HK-2 (cell line): Measurements from ENCODE around the gene LRP1.

Experiments used
- DNase-seq: peaks from one replicate; pipeline ENCODE4 v3.0.0-alpha.2; 2018; ENCODE audit not compliant: unreplicated experiment

LRP1 gene

DNA sequence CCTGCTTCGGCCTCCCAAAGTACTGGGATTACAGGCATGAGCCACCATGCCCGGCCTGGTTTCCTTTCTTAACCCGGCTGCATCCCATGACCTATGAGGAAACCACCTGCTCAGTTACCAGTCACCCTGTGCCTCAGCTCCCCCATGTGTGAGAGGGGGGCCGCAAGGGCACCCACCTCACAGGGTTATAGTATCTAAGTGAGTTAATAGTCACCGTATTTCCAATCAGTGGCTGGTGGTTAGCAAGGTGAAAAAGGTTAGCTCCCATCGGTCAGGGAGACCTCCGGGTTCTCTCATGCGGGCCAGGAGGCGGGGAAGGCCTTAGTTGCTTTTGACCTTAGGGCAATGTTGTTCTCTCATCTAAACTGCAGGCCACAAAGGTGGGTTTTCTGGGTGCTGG, 6.7 kb downstream of the LRP1 start:
- DNase-seq: no peak

DNA sequence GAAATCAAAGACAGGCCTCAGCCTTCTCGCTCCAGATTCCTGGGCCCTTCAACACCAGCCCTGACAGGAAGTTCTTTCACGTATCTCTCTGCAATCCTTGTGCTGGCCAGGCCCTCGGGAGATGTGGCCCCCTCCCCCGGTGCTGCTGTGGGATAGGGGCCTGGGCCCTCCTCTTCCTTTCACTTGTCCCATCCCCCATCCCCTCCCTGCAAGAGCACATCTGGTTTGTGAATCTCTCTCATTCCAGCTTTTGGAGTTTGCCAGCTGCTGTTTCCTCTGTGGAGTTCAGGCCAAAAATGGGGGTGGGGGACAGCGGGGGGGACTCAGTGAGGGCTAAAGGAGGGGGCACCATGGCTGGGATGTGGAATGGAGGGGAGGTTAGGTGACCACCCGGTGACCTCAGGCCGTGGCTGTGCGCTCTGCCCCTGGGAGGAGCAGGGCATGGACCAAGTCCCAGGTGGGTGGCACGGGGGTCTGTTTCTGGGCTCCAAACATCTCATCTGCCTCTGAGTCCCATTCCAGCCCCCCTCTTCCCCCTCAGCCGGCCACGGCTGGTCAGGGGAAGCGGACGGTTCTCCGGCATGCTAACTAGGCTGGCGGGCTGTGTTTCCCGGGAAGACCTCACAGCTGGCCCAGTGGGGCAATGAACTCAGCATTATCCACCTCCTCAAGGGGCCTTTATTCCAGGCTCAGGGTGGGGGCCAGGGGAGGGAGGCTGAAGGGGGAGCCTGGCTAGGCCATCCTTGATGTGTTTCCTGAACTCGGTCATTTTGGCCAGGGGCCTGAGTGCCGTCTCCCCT, 7.4 kb downstream of the LRP1 start:
- no peak for DNase-seq

DNA sequence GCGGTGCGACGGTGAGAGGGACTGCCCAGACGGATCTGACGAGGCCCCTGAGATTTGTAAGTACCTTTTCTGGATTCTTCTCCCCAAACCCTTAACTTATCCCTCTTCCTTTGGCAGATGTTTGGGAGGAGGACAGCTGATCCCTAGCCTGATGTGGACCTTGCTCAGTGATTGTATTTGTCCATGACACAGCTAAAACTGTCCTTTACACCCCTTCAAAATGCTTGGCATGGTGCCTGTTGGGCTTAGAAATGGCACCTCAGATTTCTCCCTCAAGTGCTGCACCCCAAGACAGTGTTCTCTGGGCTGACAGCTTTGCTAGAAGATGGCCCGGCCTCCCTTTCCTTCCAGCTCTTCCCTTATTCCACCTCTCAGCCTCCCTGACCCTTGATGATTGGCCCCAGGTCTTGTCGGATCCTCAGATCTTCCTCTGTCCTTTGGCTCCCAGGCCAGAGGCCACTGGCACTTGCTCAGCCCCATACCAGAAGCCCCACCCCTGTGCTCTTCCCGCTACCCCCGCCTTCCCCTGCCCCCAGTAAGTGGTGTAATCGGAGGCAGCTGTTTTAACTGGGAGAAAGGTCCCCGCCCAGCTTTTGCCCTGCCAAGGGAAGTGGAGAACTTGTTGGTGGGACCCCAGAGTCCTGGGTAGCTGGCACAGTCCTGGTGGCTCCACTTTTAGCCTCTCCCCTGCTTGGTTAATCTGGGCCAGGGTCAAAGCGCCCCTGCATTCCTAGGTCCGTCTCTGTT, 10.4 kb downstream of the LRP1 start:
- no peak for DNase-seq

DNA sequence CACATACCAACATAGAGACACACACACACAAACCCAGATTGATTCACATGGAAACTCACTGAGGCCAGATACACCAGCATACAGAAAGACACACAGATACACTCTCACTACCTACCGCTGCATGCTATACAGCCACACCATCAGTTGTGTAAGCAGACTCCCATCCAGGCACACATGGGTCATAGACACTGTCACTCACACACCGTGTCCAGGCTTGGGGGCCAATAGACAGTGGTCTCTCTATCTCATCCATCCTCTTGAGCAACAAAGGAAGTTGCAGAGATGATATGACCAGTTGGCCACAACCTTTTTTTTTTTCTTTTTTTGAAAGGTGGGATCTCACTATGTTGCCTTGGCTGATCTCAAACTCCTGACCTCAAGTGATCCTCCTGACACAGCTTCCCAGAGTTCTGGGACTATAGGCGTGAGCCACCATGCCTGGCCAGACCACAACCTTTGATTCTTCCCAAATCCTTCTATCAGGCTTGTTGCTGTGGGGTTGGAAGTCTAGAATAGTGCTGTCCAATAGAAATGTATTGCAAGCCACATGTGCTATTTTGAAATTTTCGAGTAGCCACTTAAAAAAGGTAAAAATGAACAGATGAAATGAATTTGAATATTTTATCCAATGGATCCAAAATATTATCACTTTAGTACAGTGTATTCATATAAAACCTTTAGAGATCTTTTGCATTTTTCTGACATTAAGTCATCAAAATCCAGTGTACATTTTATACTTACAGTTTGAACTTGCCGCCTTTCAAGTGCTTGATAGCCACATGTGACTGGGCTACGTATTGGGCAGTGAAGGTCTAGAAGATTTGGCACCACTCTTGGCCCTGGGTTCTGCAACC, 11.7 kb downstream of the LRP1 start:
- no peak for DNase-seq

DNA sequence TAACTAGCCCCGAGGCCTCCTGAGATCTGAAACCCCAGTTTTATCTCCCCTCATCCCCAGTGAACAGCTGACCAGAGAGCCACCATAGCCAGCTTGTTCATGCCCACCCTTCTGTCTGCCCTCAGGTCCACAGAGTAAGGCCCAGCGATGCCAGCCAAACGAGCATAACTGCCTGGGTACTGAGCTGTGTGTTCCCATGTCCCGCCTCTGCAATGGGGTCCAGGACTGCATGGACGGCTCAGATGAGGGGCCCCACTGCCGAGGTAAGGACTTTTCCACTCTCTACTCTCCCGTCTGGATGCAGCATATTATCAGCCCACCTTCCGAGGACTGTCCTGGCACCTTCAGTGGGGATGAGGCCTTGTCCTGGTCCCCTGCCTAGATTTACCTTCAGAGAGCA, 13.0 kb downstream of the LRP1 start:
- no peak for DNase-seq

DNA sequence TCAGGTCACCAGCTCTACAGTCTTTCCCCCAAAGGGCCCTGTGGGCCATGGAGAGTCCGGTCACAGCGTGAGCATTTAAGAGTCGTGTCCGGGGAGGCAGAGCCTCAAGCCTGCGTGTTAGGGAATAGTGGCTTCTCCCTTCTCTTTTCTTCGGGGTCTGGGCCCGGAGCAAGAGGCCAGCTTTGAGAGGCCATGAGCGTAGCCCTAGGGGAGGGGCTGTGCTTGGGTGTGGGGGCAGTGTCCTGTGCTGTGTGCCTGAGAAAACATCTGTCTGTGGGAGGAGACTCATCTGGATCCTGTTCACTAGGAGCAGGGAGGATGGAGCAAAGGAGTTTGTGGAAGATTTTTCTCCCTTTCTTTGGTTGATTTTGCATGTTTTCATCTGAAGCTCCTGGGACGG, 13.8 kb downstream of the LRP1 start:
- no peak for DNase-seq

DNA sequence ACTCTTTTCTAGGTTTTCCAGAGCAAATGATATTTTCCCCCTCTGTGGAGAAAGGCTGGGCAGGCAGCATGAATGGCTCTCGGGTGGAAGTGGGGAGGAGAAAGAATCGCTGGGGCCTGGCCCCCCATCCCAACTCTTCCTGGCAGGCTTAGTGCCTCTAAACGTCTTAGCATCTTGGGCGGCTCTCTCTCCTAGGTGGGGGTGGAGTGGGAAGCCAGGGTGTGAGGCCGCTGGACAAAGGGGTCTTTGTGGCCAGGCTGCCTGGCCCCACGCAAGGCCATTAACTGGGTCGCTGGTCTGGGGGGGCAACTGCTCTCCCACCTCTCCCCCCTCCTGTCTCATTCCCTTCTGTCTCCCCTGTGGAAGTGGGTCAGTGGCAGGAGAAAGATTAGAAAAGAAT, 14.4 kb downstream of the LRP1 start:
- no peak for DNase-seq

DNA sequence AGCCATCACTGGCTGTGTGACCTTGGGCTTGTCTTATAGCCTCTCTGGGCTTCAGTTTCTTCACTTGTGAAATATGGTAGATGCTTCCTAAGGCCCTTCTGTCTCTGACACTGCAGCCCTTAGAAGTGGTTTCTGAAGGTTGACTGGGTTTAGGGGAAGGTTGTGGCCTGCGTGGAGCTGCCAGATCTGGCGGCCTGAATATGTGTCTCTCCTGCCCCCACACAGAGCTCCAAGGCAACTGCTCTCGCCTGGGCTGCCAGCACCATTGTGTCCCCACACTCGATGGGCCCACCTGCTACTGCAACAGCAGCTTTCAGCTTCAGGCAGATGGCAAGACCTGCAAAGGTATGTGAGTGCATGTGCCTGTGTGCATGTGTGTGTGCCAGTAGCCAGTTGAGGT, 15.2 kb downstream of the LRP1 start:
- no peak for DNase-seq

DNA sequence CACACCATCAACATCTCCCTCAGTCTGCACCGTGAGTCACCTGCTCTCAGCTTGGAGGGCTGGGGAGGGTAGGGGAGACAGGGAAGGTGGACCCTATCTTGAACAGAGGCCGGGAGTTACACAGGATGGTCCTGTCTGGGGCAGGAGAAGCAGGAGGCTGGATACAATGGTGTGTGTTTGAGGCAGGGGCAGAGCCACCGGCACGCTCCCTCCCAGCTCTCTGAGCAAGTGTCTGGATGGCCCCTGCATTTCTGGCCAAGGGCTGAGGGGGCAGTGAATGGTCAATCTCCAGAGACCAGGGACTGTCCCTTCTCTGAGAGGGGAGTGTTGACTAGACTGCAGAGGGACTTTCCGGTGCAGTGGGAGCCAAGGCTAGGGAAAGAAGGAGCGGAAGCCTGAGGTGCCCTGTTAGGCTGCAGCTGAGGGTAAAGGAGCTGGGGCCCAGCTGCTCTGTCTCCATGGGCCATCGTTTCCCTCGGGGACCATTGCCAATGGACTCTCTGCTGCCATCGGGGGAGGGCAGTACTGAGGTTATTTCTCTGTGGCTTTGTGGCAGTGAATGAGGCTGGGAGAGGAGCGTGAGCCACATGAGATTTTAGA, 17.3 kb downstream of the LRP1 start:
- no peak for DNase-seq

DNA sequence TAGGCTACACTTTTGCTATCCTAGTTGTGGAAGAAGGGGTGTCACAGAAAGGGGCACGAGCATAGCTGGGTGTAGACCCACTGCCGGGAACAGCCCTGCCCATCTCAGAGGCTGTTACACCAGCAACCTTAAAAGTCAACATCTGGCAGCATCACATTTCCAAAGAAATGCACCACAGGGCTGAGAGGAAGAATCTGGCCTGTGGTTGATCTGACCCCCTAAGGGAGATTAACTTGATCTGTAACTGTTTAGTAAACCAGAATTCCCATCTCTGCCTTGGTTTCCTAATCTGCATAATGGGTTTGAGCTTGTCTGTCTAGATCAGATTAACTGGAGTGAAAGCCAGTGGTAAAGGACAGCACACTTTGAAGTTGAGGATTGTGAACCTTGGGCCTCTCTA, 17.8 kb downstream of the LRP1 start:
- DNase-seq: no peak

DNA sequence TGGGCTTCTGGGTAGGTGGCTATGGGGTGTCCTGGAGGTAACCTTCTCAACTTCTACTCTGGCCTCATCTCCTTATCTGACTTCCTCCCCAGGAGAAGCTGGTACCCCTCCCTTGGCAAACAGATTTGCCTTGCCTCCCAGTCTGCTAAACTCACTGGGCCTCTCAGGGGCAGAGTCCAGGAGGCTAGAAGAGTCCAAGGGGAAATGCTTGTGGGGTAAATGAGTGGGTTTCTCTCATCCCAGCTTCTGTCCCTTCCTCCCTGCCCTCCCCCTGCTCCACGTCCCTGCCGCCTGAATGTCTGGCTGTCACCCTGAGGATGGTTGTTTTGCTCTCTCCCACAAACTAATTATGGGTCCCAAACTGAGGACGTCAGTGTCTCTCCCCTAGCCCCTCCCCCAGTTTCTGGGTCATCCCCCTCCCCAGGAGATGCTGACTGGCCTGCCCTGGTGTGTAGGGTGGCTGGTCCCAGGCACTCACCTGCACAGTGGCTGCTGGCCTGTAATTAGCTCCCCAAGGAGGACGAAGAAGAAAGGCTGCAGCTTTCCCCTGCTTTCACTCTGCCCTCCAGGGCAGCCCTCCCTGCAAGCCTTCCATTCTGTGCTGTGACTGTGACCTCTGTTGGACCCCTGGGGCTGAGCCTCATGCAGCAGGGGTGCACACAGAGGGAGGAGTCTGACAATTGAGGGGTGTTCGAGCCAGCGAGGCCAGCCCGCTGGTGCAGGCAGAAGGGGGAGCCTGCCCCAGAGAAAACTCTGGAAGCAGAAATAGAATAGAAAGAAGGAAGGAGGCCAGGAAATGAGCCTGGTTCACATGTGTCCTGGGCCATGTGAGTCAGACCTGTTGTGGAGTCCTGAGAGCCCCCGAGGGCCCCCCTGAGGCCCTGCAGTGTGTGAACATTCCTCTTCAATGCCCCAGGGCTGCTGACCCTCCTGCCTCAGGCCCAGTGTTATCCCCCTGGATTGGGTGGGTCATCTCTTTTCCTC, 19.0 kb downstream of the LRP1 start, which contains the start of gene LRP1-AS:
Gene LRP1-AS (minus strand): TSS at position 659 of the 984 bp plus-strand sequence.
- DNase-seq: peak; percentile 35

DNA sequence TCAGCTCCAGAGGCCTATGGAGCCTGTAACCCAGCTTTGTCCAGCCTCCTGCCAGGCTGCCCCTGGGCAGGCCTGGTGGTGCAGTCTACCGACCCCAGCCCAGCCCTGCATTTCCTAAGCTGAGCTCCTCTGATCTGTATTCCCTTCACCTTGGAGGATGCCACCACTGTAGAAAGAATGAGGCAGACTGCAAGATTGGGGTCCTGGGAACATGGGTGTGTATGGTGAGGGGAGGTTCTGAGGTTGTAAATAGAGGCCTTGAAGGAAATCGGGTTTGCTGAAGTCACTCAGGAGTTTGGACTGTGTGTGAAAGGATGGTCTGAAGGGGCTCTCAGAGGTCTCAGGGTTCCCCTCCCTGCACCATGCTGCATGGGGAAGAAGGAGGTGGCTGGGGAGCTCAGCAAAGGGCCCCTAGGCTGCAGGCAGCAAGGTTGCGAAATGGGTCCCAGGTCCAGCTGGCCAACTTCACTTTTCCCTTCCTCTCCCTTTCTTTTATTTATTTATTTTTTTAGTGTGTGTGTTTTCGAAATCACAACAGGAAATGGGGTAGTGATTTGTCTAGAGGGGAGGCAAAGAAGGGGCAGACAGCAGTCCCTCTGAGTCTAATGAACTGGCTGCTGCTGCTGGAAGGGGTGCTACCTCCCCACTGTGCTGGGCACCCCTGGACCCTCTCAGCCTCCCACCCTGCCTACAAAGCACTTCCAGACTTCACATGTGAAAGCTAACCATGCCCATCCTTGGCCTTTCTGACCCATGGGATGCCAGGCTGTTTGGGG, 20.4 kb downstream of the LRP1 start:
- DNase-seq: no peak

DNA sequence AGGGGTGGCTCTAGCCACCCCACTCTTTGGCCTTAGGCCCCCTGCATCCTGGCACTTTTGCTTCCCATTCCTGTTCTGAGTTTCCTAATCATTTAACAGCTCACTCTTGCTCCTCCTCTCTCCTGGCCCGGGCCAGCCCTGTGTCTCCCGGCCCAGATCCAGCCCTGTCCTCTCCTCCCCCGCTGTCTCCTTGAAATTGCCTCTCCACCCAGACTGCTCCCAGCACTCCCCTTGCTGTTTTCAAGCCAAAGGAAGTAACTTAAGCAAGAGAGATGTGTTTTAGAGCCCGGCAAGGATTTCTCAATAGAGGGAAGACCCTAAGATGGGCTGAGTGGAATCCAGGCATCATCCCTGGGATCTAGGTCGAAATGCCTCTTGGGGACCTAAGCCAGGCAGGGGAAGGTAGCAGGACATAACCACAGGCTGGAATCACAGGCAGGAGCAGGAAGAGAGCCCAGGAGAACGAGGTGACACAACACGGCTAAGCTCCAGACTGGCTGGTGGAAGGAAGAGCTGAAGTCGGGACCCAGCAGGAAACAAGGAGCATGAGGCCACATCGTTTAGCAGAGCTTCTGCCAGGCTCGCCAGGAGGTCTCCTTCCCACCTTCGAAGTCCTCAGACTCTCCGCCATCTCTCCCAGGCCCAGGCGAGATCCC, 21.1 kb downstream of the LRP1 start:
- DNase-seq: no peak

DNA sequence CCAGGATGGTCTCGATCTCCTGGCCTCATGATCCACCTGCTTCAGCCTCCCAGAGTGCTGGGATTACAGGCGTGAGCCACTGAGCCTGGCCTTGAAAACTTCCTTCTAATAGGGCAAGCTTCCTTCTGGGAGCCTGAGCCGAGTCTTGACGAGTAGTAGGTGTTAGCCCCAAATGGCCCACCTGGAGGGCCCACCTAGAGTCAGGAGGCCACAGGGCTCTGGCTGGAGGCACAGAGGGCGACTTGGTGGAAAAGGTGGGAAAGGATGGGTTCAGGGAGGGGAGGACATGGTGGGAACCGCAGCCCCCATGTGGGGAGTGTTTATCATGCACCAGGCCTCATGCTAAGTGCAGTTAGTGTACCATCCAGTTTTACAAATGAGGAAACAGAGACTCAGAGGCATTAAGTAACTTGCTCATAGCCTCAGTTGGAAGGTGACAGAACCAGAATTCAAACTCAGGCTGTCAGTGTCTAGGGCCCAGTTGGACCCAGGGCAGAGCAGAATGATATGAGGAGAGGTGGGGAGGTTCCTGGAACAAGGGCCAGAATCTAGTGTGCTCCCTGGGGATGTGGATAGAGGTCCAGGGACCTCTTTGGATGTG, 22.2 kb downstream of the LRP1 start:
- no peak for DNase-seq

DNA sequence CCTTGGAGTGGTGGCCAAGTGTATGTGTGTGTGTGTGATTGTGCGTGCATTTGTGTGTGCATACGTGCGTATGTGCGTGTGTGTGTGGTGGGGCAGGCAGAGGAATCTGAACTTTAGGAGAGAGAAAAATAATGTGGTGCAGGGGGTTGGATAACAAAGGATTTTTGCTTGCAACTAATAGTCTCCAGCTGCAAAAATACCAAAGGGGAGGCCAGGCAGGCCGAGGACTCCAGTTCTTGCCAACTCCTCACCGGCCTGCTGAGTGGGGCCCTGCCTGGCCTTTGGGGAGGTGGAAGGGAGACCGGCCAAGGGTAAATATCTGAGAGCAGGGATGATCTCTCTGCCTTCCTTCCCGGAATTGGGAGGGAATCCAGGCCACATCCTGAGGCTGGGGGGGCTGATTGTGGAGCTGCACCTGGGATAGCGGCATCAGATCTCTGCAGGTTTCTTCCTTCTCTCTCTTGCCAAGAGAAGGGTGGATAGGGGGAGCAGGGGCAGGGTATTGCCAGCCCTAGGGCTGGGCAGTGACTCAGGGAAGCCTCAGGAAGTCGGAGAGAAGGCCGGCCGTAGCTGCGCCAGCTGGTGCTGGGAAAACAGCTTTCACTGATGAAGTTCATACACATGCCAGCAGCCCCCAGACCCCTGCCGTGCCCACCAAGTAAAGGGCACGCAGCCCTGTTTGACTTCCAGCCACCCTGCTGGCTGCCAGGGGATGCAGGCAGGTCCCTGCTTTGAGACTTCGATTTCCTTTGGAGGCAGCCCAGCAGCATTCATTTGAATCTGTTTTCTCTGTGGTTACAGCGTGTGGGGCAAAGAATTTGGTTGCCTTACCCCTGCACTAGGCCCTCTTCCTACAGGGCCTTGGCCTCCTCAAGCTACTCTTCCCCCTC, 23.7 kb downstream of the LRP1 start:
- DNase-seq: no peak

DNA sequence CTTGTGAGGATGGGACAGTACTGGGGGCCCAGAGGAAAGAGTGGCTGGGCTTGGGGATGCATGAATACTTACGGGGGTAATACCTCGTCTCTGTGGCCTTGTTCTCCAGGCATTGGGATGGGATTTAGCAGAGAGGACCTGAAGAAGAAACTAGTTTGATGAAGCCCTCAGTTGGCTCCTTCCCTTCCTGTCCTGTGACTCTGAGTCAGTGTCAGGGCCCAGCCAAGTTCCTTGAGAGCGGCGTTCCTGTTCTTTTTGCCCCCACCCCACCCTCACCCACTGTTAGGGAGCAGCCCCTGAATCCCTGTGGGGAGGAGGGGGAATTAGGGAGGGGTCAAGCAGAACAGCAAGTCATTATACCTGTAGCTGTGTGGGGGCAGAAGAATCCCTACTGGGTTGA, 24.4 kb downstream of the LRP1 start:
- no peak for DNase-seq

DNA sequence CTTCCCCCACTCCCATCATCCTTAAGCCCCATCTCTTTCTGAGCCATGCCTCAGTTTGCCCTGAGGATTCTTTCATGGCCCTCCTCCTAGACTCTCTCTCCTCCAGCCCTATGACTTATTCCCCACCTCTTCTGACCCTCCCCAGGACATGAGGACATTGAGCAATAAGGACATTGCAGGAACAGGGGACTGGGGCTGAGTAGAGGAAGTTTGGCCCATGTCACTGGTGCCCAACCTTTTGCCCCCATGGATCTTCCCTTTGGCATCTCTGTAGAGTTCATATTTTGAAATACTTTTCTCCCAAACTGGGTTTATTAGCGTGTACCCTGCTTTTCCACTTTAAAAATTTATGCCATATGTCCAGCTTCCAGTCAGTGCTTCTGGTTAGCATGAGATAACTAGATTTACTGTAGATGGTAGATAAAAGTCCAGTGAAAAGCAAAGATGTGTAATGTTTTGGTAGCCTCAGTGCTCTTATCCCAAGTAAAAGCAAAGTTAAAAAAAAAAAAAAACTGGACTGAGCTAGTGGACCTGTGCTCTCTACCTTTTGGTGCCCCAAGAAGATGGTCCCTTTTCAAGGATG, 25.2 kb downstream of the LRP1 start:
- no peak for DNase-seq

DNA sequence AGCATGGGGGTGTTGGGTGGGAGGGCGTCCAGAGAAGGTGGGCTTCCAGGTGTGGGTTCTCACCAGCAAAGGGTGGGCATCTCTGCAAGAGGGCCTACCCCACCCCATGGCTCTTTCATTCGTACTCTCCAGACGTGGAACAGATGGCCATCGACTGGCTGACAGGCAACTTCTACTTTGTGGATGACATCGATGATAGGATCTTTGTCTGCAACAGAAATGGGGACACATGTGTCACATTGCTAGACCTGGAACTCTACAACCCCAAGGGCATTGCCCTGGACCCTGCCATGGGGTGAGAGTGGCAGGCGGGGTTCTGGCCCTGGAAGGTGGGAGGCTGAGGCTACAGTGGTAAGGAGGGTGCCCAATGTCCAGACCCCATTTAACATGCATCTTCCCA, 25.8 kb downstream of the LRP1 start:
- DNase-seq: no peak
